ENCODE data around the gene TTC28. TPM values are rescaled to one million over a fixed set of nuclear protein-coding genes. Genes with fewer than 3 reads are reported as not detected.

The TTC28 gene
- total RNA-seq, 2 donors from 2014 or later, result 29.2 to 74.6 TPM

DNA sequence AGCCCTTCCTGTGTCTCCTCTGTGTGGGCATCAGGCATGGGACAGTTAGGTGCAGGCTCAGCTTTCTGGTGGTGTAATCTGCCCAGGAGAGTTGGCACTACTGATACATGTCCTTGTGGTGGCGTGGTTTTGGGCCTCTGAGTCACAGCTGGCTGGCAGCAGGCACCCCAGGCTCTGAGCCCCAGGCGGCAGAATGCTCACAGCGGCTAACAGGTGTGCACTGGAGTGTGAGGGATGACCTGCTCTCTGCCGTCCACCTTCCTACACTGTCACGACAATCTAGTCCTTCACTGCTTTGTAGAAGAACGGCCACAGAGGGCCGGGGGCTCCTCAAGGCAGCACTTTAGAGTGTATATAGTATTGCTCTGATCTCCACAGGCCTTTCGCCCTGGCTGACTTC, 660.3 kb downstream of the TTC28 start:
- no peaks in the 10 kb centered on the region for H3K4me1 ChIP-seq (replicated peaks)
- WGBS, result 89% methylated on average over 8 of the region's 8 CpGs
- H3K9me3 ChIP-seq, result no peaks in the 10 kb centered on the region
- no peaks in the 10 kb centered on the region for H3K27me3 ChIP-seq (replicated peaks; ENCODE audit: insufficient read depth)
- no peaks in the 10 kb centered on the region for H3K36me3 ChIP-seq
- no peak overlapping the region for H3K27ac ChIP-seq
- TF ChIP-seq, protein P1, sequence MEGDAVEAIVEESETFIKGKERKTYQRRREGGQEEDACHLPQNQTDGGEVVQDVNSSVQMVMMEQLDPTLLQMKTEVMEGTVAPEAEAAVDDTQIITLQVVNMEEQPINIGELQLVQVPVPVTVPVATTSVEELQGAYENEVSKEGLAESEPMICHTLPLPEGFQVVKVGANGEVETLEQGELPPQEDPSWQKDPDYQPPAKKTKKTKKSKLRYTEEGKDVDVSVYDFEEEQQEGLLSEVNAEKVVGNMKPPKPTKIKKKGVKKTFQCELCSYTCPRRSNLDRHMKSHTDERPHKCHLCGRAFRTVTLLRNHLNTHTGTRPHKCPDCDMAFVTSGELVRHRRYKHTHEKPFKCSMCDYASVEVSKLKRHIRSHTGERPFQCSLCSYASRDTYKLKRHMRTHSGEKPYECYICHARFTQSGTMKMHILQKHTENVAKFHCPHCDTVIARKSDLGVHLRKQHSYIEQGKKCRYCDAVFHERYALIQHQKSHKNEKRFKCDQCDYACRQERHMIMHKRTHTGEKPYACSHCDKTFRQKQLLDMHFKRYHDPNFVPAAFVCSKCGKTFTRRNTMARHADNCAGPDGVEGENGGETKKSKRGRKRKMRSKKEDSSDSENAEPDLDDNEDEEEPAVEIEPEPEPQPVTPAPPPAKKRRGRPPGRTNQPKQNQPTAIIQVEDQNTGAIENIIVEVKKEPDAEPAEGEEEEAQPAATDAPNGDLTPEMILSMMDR (IDR thresholded peaks at IDR 0.05), result no peak
- TF ChIP-seq POLR2AphosphoS5 (IDR thresholded peaks at IDR 0.05), result no peak
- TF ChIP-seq POLR2A (IDR thresholded peaks at IDR 0.05), result no peak
- intact Hi-C loops (cut with DNase I), result loop anchor here (5.0 kb wide), 1 partner anchor 48 kb away; no protein-coding TSS in a partner anchor
- H3K4me3 ChIP-seq, result no peak overlapping the region
- DNase-seq (ENCODE audit: low spot score), result no peak

DNA sequence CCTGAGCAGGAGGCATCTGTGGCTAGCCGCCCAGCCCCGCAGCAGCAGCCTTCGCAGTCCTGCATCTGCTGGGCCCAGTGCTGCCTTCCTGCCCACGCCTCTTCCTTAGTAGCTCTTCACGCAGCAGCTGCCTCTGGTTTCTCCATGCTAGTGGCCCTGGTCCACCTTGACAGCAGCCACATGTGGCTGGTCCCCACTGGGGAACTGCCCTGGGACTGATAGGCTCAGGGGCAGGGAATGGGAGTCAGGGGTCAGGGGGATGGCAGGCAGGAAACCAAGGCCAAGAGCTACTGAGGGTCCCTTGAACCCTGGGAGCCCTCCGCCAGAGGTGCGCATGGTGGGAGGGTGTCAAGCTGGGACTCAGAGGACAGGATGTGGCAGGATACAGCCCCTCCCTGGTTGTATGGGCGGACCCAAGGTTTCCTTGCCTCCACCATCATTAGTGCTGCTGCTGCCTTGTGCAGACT, 661.1 kb downstream of the TTC28 start:
- intact Hi-C loops (cut with DNase I), result loop anchor here (5.0 kb wide), 1 partner anchor 49 kb away; no protein-coding TSS in a partner anchor
- 96% methylated on average over 8 of the region's 8 CpGs for WGBS

DNA sequence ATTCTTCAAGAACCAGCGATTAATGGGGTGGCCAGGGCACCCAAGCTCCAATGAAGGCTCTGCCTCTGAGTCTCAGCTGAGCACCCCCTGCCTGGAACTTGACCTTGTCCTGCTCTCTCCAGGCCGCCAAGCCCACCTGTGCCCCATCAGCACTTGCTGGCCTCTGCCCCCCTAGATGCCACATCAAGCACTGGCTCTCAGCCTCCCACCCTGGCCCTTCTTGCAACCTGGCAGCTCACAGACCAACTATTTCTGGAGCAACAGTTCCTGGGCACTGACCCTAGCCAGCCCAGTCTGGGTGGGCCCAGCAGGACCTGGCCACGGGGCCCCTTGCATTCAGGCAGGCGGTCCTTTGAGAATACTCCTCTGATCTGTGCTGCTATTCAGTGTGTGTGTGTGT, 661.8 kb downstream of the TTC28 start:
- intact Hi-C loops (cut with DNase I), result loop anchor here (5.0 kb wide), 1 partner anchor 49 kb away; no protein-coding TSS in a partner anchor
- TF ChIP-seq POLR2AphosphoS5 (IDR thresholded peaks at IDR 0.05), result no peak
- TF ChIP-seq, protein P1 (IDR thresholded peaks at IDR 0.05), result no peak
- TF ChIP-seq POLR2A (IDR thresholded peaks at IDR 0.05), result no peak
- no peak for DNase-seq (ENCODE audit: low spot score)

More for the DNA sequence above, 661.1 kb downstream of the TTC28 start:
- no peaks in the 10 kb centered on the region for H3K9me3 ChIP-seq
- TF ChIP-seq POLR2AphosphoS5 (IDR thresholded peaks at IDR 0.05) (no peak), POLR2A (IDR thresholded peaks at IDR 0.05) (no peak)
- TF ChIP-seq, protein P1 (IDR thresholded peaks at IDR 0.05), result no peak
- H3K4me1 ChIP-seq (replicated peaks), result no peaks in the 10 kb centered on the region
- DNase-seq (ENCODE audit: low spot score), result no peak
- no peaks in the 10 kb centered on the region for H3K36me3 ChIP-seq
- no peak overlapping the region for H3K4me3 ChIP-seq
- H3K27ac ChIP-seq, result no peak overlapping the region
- H3K27me3 ChIP-seq (replicated peaks; ENCODE audit: insufficient read depth), result no peaks in the 10 kb centered on the region

DNA sequence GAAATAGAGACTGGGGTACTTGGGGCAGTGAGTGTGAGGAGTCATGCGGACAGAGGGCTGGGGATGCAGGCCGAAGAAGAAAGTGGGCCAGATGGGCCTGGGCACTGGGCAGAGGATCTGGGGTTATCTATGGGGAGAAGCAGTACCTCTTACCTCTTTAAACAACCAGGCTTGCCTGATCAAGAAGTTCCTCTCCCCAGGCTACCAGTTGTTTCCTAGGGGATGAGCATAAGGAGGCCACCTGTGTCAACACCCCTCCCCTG, 662.2 kb downstream of the TTC28 start:
- intact Hi-C loops (cut with DNase I), result loop anchor here (5.0 kb wide), 1 partner anchor 50 kb away; no protein-coding TSS in a partner anchor
- TF ChIP-seq POLR2A (IDR thresholded peaks at IDR 0.05) (no peak), POLR2AphosphoS5 (IDR thresholded peaks at IDR 0.05) (no peak)
- TF ChIP-seq, protein P1 (IDR thresholded peaks at IDR 0.05), result no peak
- Histone ChIP-seq H3K4me1 (replicated peaks) (no peaks in the 10 kb centered on the region), H3K27ac (no peak overlapping the region), H3K36me3 (no peaks in the 10 kb centered on the region), H3K27me3 (replicated peaks; ENCODE audit: insufficient read depth) (no peaks in the 10 kb centered on the region), H3K4me3 (no peak overlapping the region), H3K9me3 (no peaks in the 10 kb centered on the region)
- no peak for DNase-seq (ENCODE audit: low spot score)
- 63% methylated on average over 2 of the region's 2 CpGs for WGBS

More for the DNA sequence above, 661.8 kb downstream of the TTC28 start:
- Histone ChIP-seq H3K4me3 (no peak overlapping the region), H3K27me3 (replicated peaks; ENCODE audit: insufficient read depth) (no peaks in the 10 kb centered on the region), H3K36me3 (no peaks in the 10 kb centered on the region), H3K4me1 (replicated peaks) (no peaks in the 10 kb centered on the region), H3K27ac (no peak overlapping the region), H3K9me3 (no peaks in the 10 kb centered on the region)
- 71% methylated on average over 2 of the region's 4 CpGs for WGBS

DNA sequence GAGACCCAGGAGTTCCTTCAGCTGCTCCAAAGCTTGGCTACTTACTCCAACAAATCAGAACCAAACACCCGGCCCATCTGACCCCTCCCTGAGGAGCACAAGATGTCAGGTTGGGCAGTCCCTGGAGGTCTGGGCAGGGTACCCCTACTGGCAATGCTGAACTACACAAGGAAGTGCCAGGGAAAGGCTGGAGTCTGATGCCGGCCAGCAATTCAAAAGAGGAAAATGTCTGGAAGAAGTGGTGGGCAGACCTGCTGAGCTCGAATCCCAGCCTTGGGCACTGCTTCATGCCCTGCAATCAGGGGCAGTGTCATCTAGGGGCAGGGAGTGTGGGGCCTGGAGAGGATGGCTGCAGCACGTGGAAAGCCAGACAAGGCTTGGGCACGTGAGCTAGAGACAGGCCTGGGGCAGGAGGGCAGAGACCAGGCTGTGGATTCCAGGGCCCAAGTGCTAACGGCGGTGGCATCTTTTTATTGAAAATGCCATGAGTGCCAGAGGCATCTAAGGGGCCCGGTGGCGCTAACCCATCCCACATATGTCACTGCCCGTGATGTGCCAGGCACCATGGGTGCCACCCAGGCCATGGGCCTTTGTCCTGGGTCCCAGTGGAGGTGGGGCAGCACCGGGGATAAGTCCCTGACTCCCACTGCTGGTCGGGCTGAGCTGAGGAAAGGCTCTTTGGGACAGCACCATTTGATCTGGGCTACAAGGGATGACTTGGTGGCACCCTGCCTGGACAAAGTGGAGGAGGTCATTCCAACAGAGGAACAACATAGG, 662.7 kb downstream of the TTC28 start:
- Histone ChIP-seq H3K27ac (no peak overlapping the region), H3K9me3 (no peaks in the 10 kb centered on the region), H3K36me3 (no peaks in the 10 kb centered on the region), H3K4me3 (no peak overlapping the region), H3K4me1 (replicated peaks) (no peaks in the 10 kb centered on the region), H3K27me3 (replicated peaks; ENCODE audit: insufficient read depth) (no peaks in the 10 kb centered on the region)
- 80% methylated on average over 12 of the region's 12 CpGs for WGBS
- intact Hi-C loops (cut with DNase I), result loop anchor here (5.0 kb wide), 1 partner anchor 50 kb away; no protein-coding TSS in a partner anchor
- TF ChIP-seq, protein P1 (IDR thresholded peaks at IDR 0.05), result no peak
- no peak for TF ChIP-seq POLR2AphosphoS5 (IDR thresholded peaks at IDR 0.05)
- no peak for TF ChIP-seq POLR2A (IDR thresholded peaks at IDR 0.05)
- DNase-seq (ENCODE audit: low spot score), result no peak
